GM18858 (cell line): ENCODE data around the gene CDK5R1.
"Not testable (repeated sequence)": the region's sequence is repeated elsewhere in the genome, so short reads cannot be mapped to it uniquely, and the experiment has no call there.

Experiments
- ATAC-seq: cut with Tn5 transposase; IDR thresholded peaks from one replicate; pipeline ENCODE4 v1.9.1; 2021; ENCODE audit not compliant: unreplicated experiment

The CDK5R1 gene

DNA sequence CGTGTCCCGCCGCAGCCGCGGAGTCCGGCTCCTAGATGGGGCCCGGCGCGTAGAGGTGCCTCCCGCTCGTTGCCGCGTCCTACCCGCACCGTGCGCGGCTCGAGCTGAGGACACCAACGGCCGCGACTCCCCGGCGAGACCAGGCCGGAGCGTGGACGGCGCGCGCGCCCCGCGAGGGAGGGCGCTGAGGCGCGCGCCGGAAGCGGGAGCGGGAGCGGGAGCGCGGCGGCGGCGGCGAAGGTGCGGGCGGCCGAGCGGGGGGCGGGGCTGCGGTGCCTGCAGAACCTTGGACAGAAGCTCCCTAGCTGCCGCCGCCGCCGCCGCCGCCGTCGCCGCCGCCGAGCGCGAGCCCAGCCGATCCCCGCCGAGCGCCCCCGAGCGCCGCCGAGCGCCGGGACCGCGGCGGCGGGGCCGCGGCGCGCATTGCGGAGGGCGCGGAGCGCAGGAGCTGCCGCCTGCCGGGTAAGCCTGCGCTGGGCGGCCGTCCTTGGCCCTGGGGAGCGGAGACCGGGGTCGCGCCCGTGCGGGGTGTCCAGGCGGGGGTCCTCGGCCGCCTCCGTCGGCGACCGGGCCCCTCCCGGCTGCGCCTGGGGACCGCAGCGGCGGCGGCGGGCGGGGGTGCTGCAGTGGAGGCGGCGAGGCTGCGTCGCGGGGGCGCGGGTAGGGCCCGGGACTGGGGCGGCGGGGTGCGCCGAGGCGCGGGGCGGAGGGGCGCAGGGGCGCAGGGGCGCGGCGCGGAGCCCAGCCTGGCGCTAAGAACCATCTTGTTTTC is at the start of gene CDK5R1:
Gene CDK5R1, plus strand, starts transcription at position 293 of the 772 bp plus-strand sequence. CDS start 628 bp downstream, outside the sequence.
- ATAC-seq, result peak; percentile 24

DNA sequence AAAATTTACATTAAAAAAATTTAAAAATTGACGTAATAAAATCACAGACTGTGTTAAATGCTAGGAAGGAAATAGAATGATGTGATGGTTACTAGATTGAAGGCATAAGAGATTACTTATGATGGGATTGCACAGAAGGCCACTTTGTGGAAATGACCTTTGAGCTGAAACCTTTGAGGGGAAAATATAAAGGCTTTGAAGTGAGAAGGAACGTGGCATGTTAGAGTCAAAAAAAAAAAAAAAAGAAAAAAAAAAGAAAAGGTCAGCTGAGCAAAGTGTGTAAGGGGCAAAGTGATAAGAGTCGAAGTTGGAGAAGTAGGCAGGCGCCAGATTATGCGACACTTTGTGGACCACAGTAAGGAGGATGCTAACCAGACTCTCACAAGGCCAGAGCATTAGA is 46.1 kb upstream of the CDK5R1 start:
- no peak for ATAC-seq

DNA sequence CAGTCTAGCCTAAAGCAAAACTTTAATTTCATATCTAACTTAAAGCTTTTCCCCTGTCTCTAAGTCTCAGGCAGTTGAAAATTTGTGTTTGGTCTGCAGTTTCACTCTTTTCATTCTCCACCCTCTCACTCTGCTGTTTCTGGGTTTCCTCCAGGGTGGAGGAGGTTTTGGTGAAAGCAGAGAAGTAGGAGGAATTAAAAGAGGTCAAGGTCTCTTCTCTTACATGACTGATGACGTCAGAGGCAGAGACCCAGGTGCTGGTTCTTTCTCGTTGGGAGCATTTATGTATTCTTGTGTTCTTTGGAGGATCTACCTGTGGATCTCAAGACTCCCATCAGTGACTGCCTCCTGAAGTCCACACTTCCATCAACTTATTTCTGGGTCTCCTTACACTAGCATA is 44.9 kb upstream of the CDK5R1 start:
- ATAC-seq, result no peak

DNA sequence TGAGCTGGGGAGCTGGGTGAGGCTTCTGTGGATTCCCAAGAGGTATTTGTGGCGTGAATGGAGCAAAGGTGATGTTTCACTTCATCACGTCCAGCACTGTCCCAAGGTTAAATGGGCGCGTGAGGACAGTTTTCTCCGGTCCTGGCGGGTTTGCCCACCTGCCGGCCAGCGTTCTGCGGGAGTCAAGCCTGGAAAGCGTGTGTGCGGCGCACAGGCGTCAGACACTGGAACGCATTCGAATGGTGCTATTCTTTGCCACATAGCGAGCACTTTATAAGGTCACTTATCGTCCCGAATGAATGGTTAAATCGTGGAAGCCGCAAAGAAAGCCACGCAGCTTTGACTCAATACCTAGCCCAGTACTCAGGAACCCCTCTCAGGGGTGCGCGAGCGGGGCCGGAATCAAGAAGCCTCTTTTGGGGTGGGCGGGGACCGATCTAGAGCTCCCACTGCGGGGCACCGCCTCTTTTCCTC is 42.9 kb upstream of the CDK5R1 start:
- no peak for ATAC-seq

GRCh38 chr17:32444301-32445073 is 42.3 kb upstream of the CDK5R1 start, which contains the start of gene PSMD11:
TSS of gene PSMD11 (plus strand) at chr17:32444510. CDS start at chr17:32444524, 14 bp downstream.
- peak; percentile 82 for ATAC-seq

GRCh38 chr17:32445074-32445415 is 41.7 kb upstream of the CDK5R1 start:
- ATAC-seq, result no peak

DNA sequence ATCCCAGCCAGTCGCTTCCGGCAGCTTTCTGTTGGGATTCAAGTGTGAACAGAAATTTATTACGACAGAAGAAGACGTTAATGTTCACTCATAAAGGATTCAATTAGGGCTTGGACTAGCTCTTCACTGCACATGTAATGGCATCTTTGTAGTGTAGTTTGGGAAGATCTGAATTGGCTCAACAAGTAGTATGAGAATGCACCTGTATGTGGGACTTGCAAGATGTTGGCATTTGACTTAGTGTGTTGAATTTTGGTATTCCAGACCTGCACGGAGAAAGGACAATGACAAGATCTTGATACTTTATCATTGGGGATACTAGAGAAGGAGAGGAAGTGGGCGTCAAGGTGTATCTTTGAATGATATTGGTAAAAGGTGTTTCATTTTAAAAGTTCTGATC is 41.3 kb upstream of the CDK5R1 start:
- ATAC-seq, result no peak

GRCh38 chr17:32445971-32446370 is 40.8 kb upstream of the CDK5R1 start:
- no peak for ATAC-seq

- ATAC-seq, result no peak
Measured at GRCh38 chr17:32446949-32447348, 39.8 kb upstream of the CDK5R1 start.

DNA sequence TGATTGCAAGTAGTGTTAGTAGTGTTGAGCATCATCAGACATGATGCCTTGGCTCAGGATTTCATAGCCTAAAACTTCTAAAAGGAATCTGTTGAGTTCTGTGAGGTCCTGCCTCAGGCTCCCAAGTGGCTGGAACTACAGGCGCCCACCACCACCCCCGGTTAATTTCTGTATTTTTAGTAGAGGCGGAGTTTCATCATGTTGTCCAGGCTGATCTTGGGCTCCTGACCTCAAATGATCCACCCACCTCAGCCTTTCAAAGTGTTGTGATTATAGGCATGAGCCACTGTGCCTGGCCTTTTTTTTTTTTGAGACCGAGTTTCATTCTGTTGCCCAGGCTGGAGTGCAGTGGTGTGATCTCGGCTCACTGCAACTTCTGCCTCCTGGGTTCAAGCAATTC is 36.8 kb upstream of the CDK5R1 start:
- ATAC-seq, result no peak

- ATAC-seq, result not testable (repeated sequence)
Measured at GRCh38 chr17:32450379-32450778, 36.4 kb upstream of the CDK5R1 start.

GRCh38 chr17:32451879-32452278 is 34.9 kb upstream of the CDK5R1 start:
- no peak for ATAC-seq

DNA sequence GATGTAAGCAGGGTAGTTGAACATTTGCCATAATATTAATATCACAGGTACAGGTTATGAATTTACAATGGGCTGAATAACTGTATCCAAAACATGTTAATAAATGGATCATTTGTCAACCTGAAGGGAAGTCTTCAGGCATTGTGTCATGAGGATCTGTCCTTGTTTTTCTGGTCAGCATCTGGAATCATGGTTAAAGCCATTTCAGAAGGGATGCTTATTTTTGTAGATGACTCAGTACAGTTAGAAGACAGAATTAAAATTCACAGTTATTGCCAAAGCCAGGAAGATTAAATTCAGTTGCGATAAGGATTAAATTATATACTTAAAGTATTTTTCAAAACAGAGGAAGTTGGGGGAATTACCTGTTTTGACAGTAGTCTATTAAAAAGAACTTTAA is 34.5 kb upstream of the CDK5R1 start:
- no peak for ATAC-seq

DNA sequence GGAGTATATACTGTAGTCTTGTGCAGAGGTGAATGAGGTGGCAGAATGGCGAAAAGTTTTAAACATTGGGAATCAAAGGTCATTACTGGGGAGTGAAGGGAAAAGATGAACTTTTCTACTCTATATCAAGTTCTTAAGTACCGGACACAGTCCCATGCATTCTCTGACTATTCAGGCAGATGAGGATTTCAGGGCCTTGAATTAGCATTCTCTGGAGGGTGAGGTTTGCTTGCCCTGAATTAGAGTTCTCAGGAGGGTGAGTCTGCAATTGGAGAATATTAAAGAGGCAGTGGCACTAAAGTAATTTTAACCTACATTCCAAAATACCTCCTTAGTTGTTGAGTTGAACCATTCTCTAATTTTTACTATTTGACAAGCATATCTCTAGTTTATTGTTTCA is 33.4 kb upstream of the CDK5R1 start:
- ATAC-seq, result no peak

- ATAC-seq, result no peak
Measured at GRCh38 chr17:32458371-32458770, 28.4 kb upstream of the CDK5R1 start.

- ATAC-seq, result no peak
Measured at GRCh38 chr17:32460054-32460453, 26.7 kb upstream of the CDK5R1 start.

- ATAC-seq, result no peak
Measured at GRCh38 chr17:32461498-32461852, 25.3 kb upstream of the CDK5R1 start.

DNA sequence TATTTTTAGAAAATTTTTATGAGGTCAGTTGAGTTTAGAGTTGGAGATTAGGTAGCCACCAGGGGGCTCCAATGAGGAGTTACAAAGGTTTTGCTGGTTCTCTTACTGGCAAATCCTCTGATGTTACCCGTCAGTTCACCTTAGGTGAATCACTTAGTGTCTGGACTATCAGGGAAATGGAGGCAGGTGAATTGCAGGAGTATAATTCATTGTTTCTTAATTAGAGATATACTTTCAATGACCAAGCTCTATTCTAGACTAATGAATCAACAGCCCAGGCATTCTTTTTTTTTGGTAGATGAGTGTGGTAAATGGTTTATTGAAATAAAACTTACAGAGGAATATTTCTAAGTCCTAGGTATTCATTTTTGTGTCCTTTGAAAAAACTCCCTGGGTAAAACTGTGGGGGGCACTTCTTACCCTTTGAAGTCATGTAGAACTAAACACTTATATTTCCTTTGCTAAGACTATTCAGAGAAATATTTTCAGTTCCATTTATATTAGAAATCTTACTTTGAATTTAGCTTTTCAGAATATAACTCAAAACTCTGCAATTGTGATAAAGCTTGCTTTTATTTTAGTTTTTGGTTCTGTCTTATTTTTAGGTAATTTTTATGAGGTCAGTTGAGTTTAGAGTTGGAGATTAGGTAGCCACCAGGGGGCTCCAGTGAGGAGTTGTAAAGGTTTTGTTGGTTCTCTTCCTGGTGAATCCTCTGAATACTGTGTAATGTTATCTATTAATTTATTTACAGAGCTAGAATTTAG is 24.8 kb upstream of the CDK5R1 start:
- ATAC-seq, result no peak

DNA sequence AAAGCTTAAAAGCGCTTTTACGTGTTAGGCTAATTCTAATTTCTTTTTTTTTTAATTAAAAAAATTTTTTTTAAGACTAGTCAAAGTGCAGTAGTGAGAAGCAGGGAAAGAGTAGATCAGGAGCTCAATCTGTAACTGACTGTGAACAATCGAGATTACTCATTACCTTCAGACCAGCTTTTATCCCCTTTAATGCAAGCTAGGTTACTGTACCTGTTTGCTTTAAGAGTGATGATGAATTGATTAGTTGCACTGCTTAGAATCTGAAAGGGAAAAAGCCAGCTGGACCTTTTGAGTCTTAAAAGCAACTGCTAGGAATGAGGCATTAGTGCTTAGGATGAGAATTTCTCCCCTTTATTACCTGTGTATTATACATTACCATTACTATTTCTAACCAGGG is 23.5 kb upstream of the CDK5R1 start:
- no peak for ATAC-seq

DNA sequence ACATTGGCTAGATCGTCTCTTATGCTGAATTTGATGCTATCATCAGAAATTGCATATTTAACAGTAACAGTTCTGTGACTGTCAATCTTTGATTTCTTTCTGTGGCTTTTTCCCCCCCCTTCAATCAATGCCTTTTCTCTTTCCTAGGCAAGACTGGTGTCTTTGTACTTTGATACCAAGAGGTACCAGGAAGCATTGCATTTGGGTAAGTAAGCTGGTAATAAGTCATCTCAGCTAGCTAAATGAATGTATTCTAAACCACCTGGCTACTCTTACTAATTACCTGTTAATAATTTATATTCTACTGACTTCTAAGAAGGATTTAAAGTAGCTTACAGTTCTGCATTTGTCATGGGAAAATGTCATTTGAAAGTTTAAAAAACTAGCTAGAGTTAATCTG is 22.4 kb upstream of the CDK5R1 start:
- no peak for ATAC-seq

DNA sequence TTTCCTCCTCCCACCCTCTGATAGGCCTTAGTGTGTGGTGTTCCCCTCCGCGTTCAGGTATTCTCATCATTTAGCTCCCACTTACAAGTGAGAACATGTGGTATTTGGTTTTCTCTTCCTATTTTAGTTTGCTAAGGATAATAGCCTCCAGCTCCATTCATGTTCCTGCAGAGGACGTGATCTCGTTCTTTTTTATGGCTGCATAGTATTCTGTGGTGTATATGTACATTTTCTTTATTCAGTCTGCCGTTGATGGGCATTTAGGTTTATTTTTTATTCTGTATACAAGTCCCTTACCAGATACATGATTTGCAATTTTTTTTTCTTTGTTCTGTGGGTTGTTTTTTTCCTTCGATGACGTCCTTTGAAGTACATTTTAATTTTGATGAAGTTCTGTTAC is 18.8 kb upstream of the CDK5R1 start:
- ATAC-seq, result no peak
